COR-L47 (cell line): ENCODE results near the gene GPD1L.
A peak's percentile ranks its signal among the peaks of the same experiment; 100 is the strongest.
"Not testable (repeated sequence)": the region's sequence is repeated elsewhere in the genome, so short reads cannot be mapped to it uniquely, and the experiment has no call there.

Experiments used
- DNase-seq: peaks from one replicate; lab custom pipeline; 2025; lab: John Stamatoyannopoulos, UW

GPD1L gene

GRCh38 chr3:32181365-32181764 is 74.9 kb downstream of the GPD1L start:
- no peak for DNase-seq

- no peak for DNase-seq
Measured at GRCh38 chr3:32181796-32182195, 75.4 kb downstream of the GPD1L start.

GRCh38 chr3:32184187-32184730 is 77.8 kb downstream of the GPD1L start:
- DNase-seq = no peak

GRCh38 chr3:32186097-32186496 is 79.7 kb downstream of the GPD1L start:
- no peak for DNase-seq

GRCh38 chr3:32186876-32187275 is 80.5 kb downstream of the GPD1L start:
- no peak for DNase-seq

GRCh38 chr3:32189693-32190092 is 83.3 kb downstream of the GPD1L start:
- no peak for DNase-seq

GRCh38 chr3:32190556-32190955 is 84.1 kb downstream of the GPD1L start:
- not testable (repeated sequence) for DNase-seq

GRCh38 chr3:32193101-32193500 is 86.7 kb downstream of the GPD1L start:
- DNase-seq = no peak

- no peak for DNase-seq
Measured at GRCh38 chr3:32194653-32195052, 88.2 kb downstream of the GPD1L start.

- DNase-seq = peak; percentile 30
Measured at GRCh38 chr3:32195995-32196540, 89.6 kb downstream of the GPD1L start.

- no peak for DNase-seq
Measured at GRCh38 chr3:32197991-32198390, 91.6 kb downstream of the GPD1L start.

GRCh38 chr3:32198714-32199113 is 92.3 kb downstream of the GPD1L start:
- no peak for DNase-seq

- DNase-seq = no peak
Measured at GRCh38 chr3:32200490-32200889, 94.1 kb downstream of the GPD1L start.

- DNase-seq = no peak
Measured at GRCh38 chr3:32200992-32201758, 94.8 kb downstream of the GPD1L start.

GRCh38 chr3:32202496-32202895 is 96.1 kb downstream of the GPD1L start:
- no peak for DNase-seq

GRCh38 chr3:32203854-32204253 is 97.4 kb downstream of the GPD1L start:
- no peak for DNase-seq

- no peak for DNase-seq
Measured at GRCh38 chr3:32208447-32208846, 102.0 kb downstream of the GPD1L start.

- no peak for DNase-seq
Measured at GRCh38 chr3:32215185-32215584, 108.8 kb downstream of the GPD1L start.

GRCh38 chr3:32216172-32216783 is 109.9 kb downstream of the GPD1L start:
- DNase-seq = no peak

GRCh38 chr3:32217339-32217738 is 110.9 kb downstream of the GPD1L start:
- no peak for DNase-seq
